ENCODE measurements around the gene GNAI2. TPM values are rescaled to one million over a fixed set of nuclear protein-coding genes. Genes with fewer than 3 reads are reported as not detected.
A peak's percentile ranks its signal among the peaks of the same experiment; 100 is the strongest.

Gene GNAI2
- total and polyA plus RNA-seq, 2 donors from 2014 or later = 141 to 245 TPM

- Histone ChIP-seq H3K4me3 (ENCODE audit: low read length in 3 of 3) (peak overlapping the region in 1 of 3 donors; percentile 35), H3K27ac (ENCODE audit: low read depth in 2 of 2, low read length in 2 of 2) (no peak overlapping the region), H3K4me1 (ENCODE audit: control insufficient read depth in 2 of 3, insufficient read depth in 2 of 3, low read depth in 1 of 3, low read length in 3 of 3) (peaks cover 0 to 35% (median 17%) of the 10 kb centered on the region in 3 donors), H3K9me3 (ENCODE audit: control insufficient read depth in 2 of 3, insufficient read depth in 1 of 3, low read length in 3 of 3) (no peaks in the 10 kb centered on the region), H3K9ac (ENCODE audit: low read length in 3 of 3) (peak overlapping the region in 1 of 3 donors; percentile 61), H3K27me3 (ENCODE audit: control insufficient read depth, insufficient read depth, low read length) (peaks cover 8% of the 10 kb centered on the region), H3K36me3 (ENCODE audit: control insufficient read depth in 2 of 3, insufficient read depth in 3 of 3, low read length in 3 of 3) (no peaks in the 10 kb centered on the region)
- TF ChIP-seq CTCF (IDR thresholded peaks at IDR 0.05; ENCODE audit: borderline replicate concordance, extremely low read depth, insufficient read depth) = peak; percentile 99
- intact Hi-C loops (cut with DNase I) = loop anchor here (5.0 kb wide), 1 partner anchor 46 kb away; no protein-coding TSS in a partner anchor
- DNase-seq (peak; percentile 91 to 94 (median 94)), FAIRE-seq (no peak)
Observed at GRCh38 chr3:50272911-50273688, 37.1 kb downstream of the GNAI2 start.

GRCh38 chr3:50273689-50274065 lies 37.7 kb downstream of the GNAI2 start:
- Histone ChIP-seq H3K4me1 (ENCODE audit: control insufficient read depth in 2 of 3, insufficient read depth in 2 of 3, low read depth in 1 of 3, low read length in 3 of 3) (peaks cover 0 to 30% (median 17%) of the 10 kb centered on the region in 3 donors), H3K36me3 (ENCODE audit: control insufficient read depth in 2 of 3, insufficient read depth in 3 of 3, low read length in 3 of 3) (no peaks in the 10 kb centered on the region), H3K27me3 (ENCODE audit: control insufficient read depth, insufficient read depth, low read length) (peaks cover 8% of the 10 kb centered on the region), H3K27ac (ENCODE audit: low read depth in 2 of 2, low read length in 2 of 2) (no peak overlapping the region), H3K9ac (ENCODE audit: low read length in 3 of 3) (no peak overlapping the region), H3K9me3 (ENCODE audit: control insufficient read depth in 2 of 3, insufficient read depth in 1 of 3, low read length in 3 of 3) (no peaks in the 10 kb centered on the region), H3K4me3 (ENCODE audit: low read length in 3 of 3) (no peak overlapping the region)
- no peak for TF ChIP-seq CTCF (IDR thresholded peaks at IDR 0.05; ENCODE audit: borderline replicate concordance, extremely low read depth, insufficient read depth)
- peak in 2 of 5 donors; percentile 67 to 74 for DNase-seq
- FAIRE-seq = no peak
- intact Hi-C loops (cut with DNase I) = loop anchor here (5.0 kb wide), 1 partner anchor 46 kb away; no protein-coding TSS in a partner anchor

- no peak for FAIRE-seq
- no peak overlapping the region for H3K4me3 ChIP-seq (ENCODE audit: low read length in 3 of 3)
- H3K27me3 ChIP-seq (ENCODE audit: control insufficient read depth, insufficient read depth, low read length) = peaks cover 8% of the 10 kb centered on the region
- H3K9ac ChIP-seq (ENCODE audit: low read length in 3 of 3) = no peak overlapping the region
- peak; percentile 44 for TF ChIP-seq CTCF (IDR thresholded peaks at IDR 0.05; ENCODE audit: borderline replicate concordance, extremely low read depth, insufficient read depth)
- no peak overlapping the region for H3K27ac ChIP-seq (ENCODE audit: low read depth in 2 of 2, low read length in 2 of 2)
- intact Hi-C loops (cut with DNase I) = loop anchor here (5.0 kb wide), 1 partner anchor 47 kb away; no protein-coding TSS in a partner anchor
- peak; percentile 66 to 89 (median 76) for DNase-seq
- H3K9me3 ChIP-seq (ENCODE audit: control insufficient read depth in 2 of 3, insufficient read depth in 1 of 3, low read length in 3 of 3) = no peaks in the 10 kb centered on the region
- H3K4me1 ChIP-seq (ENCODE audit: control insufficient read depth in 2 of 3, insufficient read depth in 2 of 3, low read depth in 1 of 3, low read length in 3 of 3) = peaks cover 0 to 25% (median 17%) of the 10 kb centered on the region in 3 donors
- no peaks in the 10 kb centered on the region for H3K36me3 ChIP-seq (ENCODE audit: control insufficient read depth in 2 of 3, insufficient read depth in 3 of 3, low read length in 3 of 3)
Observed at GRCh38 chr3:50274371-50275104, 38.5 kb downstream of the GNAI2 start.

All from kidney (tissue), 14 donors.